NK-92 treated with Interleukin-12 subunit alpha and Interleukin-12 subunit beta, amount 100 ng/mL, for 24 hours (cell line): ENCODE measurements around the gene CEP192.
"Not testable (repeated sequence)": the region's sequence is repeated elsewhere in the genome, so short reads cannot be mapped to it uniquely, and the experiment has no call there.

Source experiments
- DNase-seq: peaks from one replicate; lab custom pipeline; 2025; lab: John Stamatoyannopoulos, UW

CEP192 gene, protein sequence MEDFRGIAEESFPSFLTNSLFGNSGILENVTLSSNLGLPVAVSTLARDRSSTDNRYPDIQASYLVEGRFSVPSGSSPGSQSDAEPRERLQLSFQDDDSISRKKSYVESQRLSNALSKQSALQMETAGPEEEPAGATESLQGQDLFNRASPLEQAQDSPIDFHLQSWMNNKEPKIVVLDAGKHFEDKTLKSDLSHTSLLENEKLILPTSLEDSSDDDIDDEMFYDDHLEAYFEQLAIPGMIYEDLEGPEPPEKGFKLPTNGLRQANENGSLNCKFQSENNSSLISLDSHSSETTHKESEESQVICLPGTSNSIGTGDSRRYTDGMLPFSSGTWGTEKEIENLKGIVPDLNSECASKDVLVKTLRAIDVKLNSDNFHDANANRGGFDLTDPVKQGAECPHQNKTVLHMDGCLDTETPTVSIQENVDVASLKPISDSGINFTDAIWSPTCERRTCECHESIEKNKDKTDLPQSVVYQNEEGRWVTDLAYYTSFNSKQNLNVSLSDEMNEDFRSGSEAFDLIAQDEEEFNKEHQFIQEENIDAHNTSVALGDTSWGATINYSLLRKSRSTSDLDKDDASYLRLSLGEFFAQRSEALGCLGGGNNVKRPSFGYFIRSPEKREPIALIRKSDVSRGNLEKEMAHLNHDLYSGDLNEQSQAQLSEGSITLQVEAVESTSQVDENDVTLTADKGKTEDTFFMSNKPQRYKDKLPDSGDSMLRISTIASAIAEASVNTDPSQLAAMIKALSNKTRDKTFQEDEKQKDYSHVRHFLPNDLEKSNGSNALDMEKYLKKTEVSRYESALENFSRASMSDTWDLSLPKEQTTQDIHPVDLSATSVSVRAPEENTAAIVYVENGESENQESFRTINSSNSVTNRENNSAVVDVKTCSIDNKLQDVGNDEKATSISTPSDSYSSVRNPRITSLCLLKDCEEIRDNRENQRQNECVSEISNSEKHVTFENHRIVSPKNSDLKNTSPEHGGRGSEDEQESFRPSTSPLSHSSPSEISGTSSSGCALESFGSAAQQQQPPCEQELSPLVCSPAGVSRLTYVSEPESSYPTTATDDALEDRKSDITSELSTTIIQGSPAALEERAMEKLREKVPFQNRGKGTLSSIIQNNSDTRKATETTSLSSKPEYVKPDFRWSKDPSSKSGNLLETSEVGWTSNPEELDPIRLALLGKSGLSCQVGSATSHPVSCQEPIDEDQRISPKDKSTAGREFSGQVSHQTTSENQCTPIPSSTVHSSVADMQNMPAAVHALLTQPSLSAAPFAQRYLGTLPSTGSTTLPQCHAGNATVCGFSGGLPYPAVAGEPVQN (N-terminal part only)

DNA sequence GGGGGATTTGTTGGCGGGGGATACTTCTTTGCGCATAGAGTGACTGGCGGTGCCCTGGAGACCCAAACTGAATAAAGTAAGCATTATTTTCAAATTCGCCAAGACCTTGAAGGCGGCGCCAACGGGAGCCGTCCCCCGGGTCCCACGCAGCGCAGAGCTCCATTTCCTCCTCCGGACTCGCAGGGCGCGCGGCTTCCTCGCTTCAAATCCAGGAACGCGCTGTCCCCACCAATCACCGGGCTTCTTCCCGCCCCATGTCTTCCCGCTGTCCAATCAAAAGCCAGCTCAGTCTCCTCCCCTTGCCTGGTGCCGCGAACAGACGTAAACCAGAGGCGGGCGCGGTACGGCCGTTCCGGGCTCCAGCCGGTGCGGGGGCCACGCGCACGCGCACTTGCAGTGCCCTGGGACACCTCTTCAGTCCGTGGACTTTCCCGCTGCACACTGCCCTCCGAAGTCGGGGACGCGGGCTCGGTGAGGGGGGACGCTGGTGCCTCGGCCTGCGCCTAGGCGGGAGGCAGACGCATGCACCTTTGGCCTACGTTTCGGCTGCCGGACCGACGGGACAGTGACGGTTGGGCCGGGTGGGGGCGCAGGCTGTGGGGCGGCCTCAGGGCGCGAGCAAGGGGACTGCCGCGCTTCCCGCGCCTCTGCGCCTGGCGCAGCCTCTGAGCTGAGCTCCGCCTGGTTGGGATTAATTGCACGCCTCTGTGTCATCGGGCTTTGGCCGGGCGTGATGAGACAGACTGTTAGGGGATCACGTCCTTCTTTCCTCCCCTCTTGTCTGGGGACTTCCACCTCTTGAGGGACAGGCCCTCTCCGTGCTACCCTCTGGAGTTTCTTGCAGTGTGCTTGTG lies at the start of gene CEP192:
CEP192 (plus strand) TSS at position 396 of the 854 bp plus-strand sequence. CDS start 8,063 bp downstream, outside the sequence.
- DNase-seq: peak; percentile 85

DNA sequence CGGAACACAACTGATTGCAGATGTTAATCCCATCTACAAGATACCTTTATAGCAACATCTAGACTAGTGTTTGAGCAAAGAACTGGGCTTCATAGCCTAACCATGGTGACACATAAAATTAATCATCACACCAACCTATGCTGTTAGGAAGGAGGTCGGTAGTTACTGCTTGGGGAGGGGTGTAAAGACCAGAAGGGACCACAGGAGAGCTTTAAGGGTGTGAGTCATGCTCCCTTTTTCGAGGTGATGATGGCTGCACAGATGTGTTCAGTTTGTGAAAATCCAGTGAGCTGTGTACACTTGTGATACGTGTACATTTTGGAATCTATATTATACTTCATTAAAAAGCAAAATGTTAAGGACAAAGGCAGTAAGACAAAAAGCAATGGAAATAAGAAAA lies 47.9 kb upstream of the CEP192 start:
- DNase-seq: peak; percentile 16

DNA sequence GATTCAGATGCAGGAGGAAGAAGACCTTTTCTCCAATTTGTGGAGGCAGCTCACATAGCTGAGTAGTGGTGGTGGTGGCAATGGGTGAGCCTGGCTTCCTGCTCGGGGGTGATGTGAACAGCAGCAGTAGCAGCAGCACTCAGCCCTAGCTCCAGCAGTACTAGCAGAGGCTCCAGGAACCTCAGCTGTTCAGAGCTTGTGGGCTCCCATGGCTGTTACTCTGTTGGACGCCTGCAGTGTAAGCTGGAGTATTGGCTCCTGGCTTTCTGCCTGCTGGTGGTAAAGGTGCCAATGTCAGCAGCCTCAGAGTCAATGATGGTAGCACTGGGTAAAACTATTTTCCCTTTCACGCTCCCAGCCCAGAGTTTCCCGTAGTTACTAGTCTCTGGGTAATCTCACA lies 46.5 kb upstream of the CEP192 start:
- DNase-seq: no peak

- DNase-seq: no peak
Observed at GRCh38 chr18:12946549-12947284, 44.4 kb upstream of the CEP192 start.

DNA sequence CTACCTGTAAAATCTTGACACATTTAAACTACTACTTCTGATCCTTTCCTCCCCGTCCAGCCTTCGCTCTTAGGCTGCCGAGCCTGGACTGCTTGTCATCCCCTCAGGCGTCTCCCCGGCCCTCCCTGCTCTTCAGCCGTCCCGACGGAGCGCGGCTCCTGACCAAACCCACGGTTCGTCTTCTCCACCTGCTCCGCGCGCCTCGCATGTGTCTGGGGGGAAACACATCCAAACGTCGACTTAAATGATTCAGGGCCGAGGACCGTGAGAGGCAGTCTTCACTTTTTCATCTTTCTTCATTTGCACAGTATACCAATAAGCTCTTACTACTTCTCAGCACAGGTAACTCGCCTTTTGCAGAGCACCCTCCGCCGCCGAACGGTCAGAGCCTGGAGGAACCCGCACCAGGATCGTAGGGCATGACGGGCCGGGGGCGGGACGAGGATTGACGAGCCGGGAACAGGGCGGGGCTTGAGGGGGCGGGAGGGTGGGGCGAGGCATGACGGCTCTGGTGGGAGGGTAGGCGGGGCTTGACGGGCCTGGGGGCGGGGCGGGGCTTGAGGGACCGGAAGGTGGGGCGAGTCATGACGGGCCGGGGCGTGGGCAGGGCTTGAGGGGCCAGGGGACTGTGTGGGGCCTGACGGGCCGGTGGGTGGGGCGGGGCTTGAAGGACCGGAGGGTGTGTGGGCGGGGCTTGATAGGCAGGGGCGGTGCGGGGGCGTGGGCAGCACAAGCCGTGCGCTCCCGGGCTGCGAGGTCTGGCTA lies 43.7 kb upstream of the CEP192 start, which contains the start of gene SEH1L:
SEH1L (plus strand) TSS at position 727 of the 765 bp plus-strand sequence. CDS start 111 bp downstream, outside the sequence.
- peak; percentile 95 for DNase-seq

DNA sequence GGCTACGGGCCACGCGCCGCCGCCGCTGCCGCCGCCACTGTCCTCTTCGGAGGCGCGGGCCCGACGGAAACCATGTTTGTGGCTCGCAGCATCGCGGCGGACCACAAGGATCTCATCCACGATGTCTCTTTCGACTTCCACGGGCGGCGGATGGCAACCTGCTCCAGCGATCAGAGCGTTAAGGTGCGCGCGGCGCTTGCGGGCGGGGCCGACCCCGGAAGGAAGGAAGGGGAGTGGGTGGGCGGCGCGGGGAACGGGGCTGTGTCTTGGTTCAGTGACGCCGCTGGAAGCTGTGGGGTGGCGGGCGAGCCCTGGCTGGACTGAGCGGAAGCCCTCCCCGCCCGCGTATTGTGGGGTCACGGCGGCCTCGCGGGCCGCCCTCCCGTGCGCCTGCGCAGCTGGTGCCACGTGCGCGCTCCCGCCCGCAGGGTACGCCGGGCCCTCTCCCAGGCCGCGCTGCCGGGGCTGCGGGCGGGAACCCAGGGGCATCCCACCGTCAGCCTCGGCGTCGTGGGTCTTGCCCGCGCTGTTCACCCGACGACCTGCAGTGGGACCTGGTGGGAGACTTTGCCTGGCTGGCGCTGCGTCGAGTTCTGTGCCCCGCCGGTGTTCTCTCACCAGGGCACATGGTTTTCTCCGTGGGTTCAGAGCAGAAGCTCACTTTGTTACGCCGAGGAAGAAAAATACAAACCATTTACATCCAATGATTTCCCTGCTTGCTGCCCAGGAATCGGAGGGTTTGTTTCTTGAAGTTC lies 42.9 kb upstream of the CEP192 start:
- DNase-seq: peak; percentile 89

DNA sequence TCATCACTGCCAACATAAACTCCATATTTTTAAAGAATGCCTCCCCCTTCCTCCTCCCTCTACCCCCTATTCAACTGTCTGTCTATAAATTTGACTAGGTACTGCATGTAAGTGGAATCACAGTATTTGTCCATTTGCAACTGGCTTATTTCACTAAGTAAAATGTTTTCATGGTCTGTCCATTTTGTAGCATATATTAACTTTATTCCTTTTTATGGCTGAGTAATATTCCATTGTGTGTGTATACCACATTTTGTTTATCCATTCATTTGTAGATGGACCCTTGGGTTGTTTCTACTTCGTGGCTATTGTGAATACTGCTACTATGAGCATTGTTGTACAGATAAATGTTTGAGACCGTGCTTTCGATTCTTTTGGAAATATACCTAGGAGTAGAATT lies 32.7 kb upstream of the CEP192 start:
- no peak for DNase-seq

DNA sequence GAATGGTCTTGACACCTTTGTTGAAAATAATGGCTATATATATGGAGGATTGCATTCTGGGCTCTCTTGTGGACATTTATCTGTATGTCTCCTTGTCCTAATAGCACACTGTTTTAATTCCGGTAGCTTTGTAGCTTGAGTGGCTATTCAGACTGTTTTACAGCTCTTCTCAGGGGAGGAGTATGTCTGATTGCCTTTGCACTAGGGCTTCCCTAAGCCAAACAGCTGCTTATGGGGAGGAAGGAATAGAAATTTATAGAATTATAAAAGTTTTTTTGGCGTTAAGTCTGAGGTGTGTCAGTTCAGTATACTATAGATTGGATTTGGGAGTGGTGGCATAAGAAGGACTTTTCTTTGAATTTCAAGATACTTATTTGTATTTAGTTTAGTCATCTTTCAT lies 30.8 kb upstream of the CEP192 start:
- no peak for DNase-seq

GRCh38 chr18:12960853-12961397 lies 30.2 kb upstream of the CEP192 start:
- no peak for DNase-seq

GRCh38 chr18:12963069-12963468 lies 28.1 kb upstream of the CEP192 start:
- no peak for DNase-seq

DNA sequence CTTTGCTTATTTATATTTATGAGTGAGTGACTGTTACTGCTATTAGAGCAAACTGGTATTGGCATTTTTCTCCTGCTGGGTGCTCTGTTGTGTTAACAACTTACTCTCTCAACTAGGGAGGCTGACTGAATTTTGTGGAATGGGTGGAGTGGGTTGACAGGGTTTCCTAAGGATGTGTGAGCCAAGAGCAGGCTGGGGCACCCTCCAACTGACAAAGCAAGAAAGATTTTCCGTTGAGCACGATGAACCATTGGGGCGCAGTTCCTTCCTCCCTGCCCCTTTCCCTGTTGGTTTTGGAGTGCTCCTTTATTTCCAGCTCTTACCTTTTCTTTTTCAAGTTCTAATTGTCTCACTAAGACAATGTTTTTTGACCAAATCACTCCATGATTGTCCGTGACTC lies 23.0 kb upstream of the CEP192 start:
- no peak for DNase-seq

DNA sequence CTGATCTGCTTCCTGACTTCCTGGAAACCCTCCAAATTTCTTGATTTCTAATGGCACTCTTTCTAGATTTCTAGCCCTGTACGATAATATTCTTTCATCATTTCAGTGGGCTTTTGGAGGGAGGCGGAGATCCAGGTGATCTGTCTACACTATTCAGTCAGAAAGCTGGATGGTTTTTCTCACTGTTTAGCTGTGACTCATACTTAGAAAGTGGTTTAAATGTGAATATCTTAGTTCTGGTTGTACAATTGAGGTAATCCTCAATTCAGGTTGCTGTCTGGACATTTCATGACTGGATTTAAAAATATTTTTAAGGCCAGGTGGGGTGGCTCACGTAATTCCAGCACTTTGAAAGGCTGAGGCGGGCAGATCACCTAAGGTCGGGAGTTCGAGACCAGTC lies 22.5 kb upstream of the CEP192 start:
- no peak for DNase-seq

GRCh38 chr18:12973562-12974213 lies 17.5 kb upstream of the CEP192 start:
- DNase-seq: no peak

- DNase-seq: no peak
Observed at GRCh38 chr18:12975488-12975887, 15.7 kb upstream of the CEP192 start.

DNA sequence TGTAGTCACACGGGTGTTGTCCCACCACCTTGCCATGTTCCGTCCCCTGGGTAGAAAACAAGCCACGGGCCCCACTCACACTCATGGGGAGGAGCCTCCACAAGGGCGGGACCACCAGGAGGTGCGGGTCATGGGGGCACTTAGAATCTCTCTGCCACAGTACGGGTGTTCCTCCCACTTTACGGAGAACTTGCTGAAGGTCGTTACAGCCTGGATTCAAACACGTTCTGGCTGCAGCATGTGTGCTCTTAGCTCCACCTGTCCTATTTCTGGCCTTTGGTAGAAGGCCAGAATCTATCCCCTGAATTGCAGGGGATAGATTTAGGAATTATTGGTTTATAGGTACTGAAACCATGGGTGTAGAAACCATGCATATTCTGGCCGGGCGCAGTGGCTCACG lies 14.9 kb upstream of the CEP192 start:
- DNase-seq: no peak

- not testable (repeated sequence) for DNase-seq
Observed at GRCh38 chr18:12980065-12980464, 11.1 kb upstream of the CEP192 start.

GRCh38 chr18:12989397-12990122 lies 1.6 kb upstream of the CEP192 start:
- no peak for DNase-seq
